ENCODE results near the gene RWDD4.

Gene RWDD4

GRCh38 chr4:183599690-183600089, 59.3 kb downstream of the RWDD4 start:
- no peak overlapping the region for H3K4me3 Mint-ChIP-seq

GRCh38 chr4:183599284-183599683, 59.7 kb downstream of the RWDD4 start:
- Mint-ChIP-seq H3K9me3 (no peaks in the 10 kb centered on the region), H3K27ac (no peak overlapping the region), H3K27me3 (no peaks in the 10 kb centered on the region), H3K4me1 (no peaks in the 10 kb centered on the region), H3K36me3 (no peaks in the 10 kb centered on the region), H3K4me3 (no peak overlapping the region)
- ATAC-seq = no peak

More at GRCh38 chr4:183599690-183600089, 59.3 kb downstream of the RWDD4 start:
- no peaks in the 10 kb centered on the region for H3K27me3 Mint-ChIP-seq
- H3K4me1 Mint-ChIP-seq = no peaks in the 10 kb centered on the region
- H3K9me3 Mint-ChIP-seq = no peaks in the 10 kb centered on the region
- peak; percentile 39 for ATAC-seq
- no peak overlapping the region for H3K27ac Mint-ChIP-seq
- H3K36me3 Mint-ChIP-seq = no peaks in the 10 kb centered on the region

- no peak overlapping the region for H3K27ac Mint-ChIP-seq
- no peaks in the 10 kb centered on the region for H3K9me3 Mint-ChIP-seq
- no peak overlapping the region for H3K4me3 Mint-ChIP-seq
- ATAC-seq = no peak
- H3K4me1 Mint-ChIP-seq = no peaks in the 10 kb centered on the region
- H3K27me3 Mint-ChIP-seq = no peaks in the 10 kb centered on the region
- no peaks in the 10 kb centered on the region for H3K36me3 Mint-ChIP-seq
Observed at GRCh38 chr4:183596067-183596757, 62.8 kb downstream of the RWDD4 start.

- no peak for ATAC-seq
- H3K27me3 Mint-ChIP-seq = no peaks in the 10 kb centered on the region
- no peaks in the 10 kb centered on the region for H3K9me3 Mint-ChIP-seq
- H3K27ac Mint-ChIP-seq = no peak overlapping the region
- H3K36me3 Mint-ChIP-seq = no peaks in the 10 kb centered on the region
- no peak overlapping the region for H3K4me3 Mint-ChIP-seq
- H3K4me1 Mint-ChIP-seq = no peaks in the 10 kb centered on the region
Observed at GRCh38 chr4:183594823-183595222, 64.2 kb downstream of the RWDD4 start.

- no peak overlapping the region for H3K4me3 Mint-ChIP-seq
- no peaks in the 10 kb centered on the region for H3K36me3 Mint-ChIP-seq
- H3K4me1 Mint-ChIP-seq = no peaks in the 10 kb centered on the region
- no peak for ATAC-seq
- no peak overlapping the region for H3K27ac Mint-ChIP-seq
- H3K9me3 Mint-ChIP-seq = no peaks in the 10 kb centered on the region
- no peaks in the 10 kb centered on the region for H3K27me3 Mint-ChIP-seq
Observed at GRCh38 chr4:183591301-183591700, 67.7 kb downstream of the RWDD4 start.

Data from stimulated activated memory B cell treated with anti-CD40 and anti-IgM and Interleukin-4, amounts not matched to agents 10 μg/mL and 1 μg/mL and 100 μg/mL, for 72 hours (primary cell).